PC-9 (cell line): Measurements from ENCODE around the gene NSD2. TPM values are rescaled to one million over a fixed set of nuclear protein-coding genes. Genes with fewer than 3 reads are reported as not detected.

Experiments used
- BruUV-seq: library from RNA; stranded (reverse); fragments of 400-500 nt; replicated peaks from 2 replicates; lab custom pipeline; 2021; lab: Mats Ljungman, UMichigan
- CTCF ChIA-PET: fragments of 300-600 bp; sonication (Branson Sonifier 250); formaldehyde crosslinking; loops from one replicate; lab custom pipeline; 2022; ENCODE audit warnings: antibody characterized with exemption; lab: Charles Lee
- POLR2A ChIA-PET: fragments of 300-600 bp; sonication (Branson Sonifier 250); formaldehyde crosslinking; loops from one replicate; lab custom pipeline; 2022; ENCODE audit warnings: antibody characterized with exemption; ENCODE audit not compliant: unreplicated experiment; lab: Charles Lee
- DNase-seq, 2 experiments: peaks; one replicate each; pipeline versions ENCODE4 v3.0.0 to v3.0.0-alpha.2; 2015 to 2022; ENCODE audit warnings: mixed read lengths in 1 of 2
- H2AFZ ChIP-seq: fragments of 200-600 bp; sonication (generic); 2 replicates; pipeline ENCODE4 v1.8.1; 2017; ENCODE audit warnings: antibody characterized with exemption
- H3F3A ChIP-seq: fragments of 200-600 bp; sonication (generic); 2 replicates; pipeline ENCODE4 v1.8.1; 2017; ENCODE audit warnings: antibody characterized with exemption, mild to moderate bottlenecking, low read depth; ENCODE audit not compliant: insufficient read depth
- H3K27ac ChIP-seq: fragments of 200-600 bp; sonication (generic); 2 replicates; pipeline ENCODE4 v1.6.1; 2016; ENCODE audit warnings: mixed run types
- H3K27me3 ChIP-seq: fragments of 200-600 bp; sonication (generic); 2 replicates; pipeline ENCODE4 v1.6.1; 2016; ENCODE audit warnings: low read depth, mixed run types; ENCODE audit not compliant: insufficient read depth
- H3K36me3 ChIP-seq: fragments of 200-600 bp; sonication (generic); 2 replicates; pipeline ENCODE4 v1.6.1; 2016; ENCODE audit warnings: low read depth, mixed run types
- H3K4me1 ChIP-seq: fragments of 200-600 bp; sonication (generic); replicated peaks from 2 replicates; pipeline ENCODE4 v1.6.1; 2016; ENCODE audit warnings: mixed run types; ENCODE audit not compliant: insufficient read depth
- H3K4me2 ChIP-seq: fragments of 200-600 bp; sonication (generic); 2 replicates; pipeline ENCODE4 v1.6.1; 2017; ENCODE audit warnings: mixed run types
- H3K4me3 ChIP-seq: fragments of 200-600 bp; sonication (generic); 2 replicates; pipeline ENCODE4 v1.6.1; 2016; ENCODE audit warnings: mixed run types
- H3K79me2 ChIP-seq: fragments of 200-600 bp; sonication (generic); 2 replicates; pipeline ENCODE4 v1.6.1; 2017; ENCODE audit warnings: low read depth, mixed run types
- H3K9me2 ChIP-seq: fragments of 200-600 bp; sonication (generic); 2 replicates; pipeline ENCODE4 v1.8.1; 2017; ENCODE audit warnings: mild to moderate bottlenecking; ENCODE audit not compliant: insufficient read depth
- H3K9me3 ChIP-seq: fragments of 200-600 bp; sonication (generic); 2 replicates; pipeline ENCODE4 v1.8.1; 2016; ENCODE audit warnings: low read depth; ENCODE audit not compliant: insufficient read depth
- H4K20me1 ChIP-seq: fragments of 200-600 bp; sonication (generic); 2 replicates; pipeline ENCODE4 v1.8.1; 2017; ENCODE audit not compliant: insufficient read depth
- CTCF ChIP-seq: fragments of 200-600 bp; sonication (generic); conservative IDR thresholded peaks from 2 replicates; pipeline ENCODE4 v1.6.1; 2017; ENCODE audit warnings: mixed run types, antibody characterized with exemption, mild to moderate bottlenecking, moderate library complexity
- EZH2 ChIP-seq: fragments of 200-600 bp; sonication (generic); IDR thresholded peaks from 2 replicates; pipeline ENCODE4 v1.8.0; 2017; ENCODE audit warnings: antibody characterized with exemption, low read depth
- intact Hi-C: fragments of 100-400 bp; cut with micrococcal nuclease; formaldehyde crosslinking; loops from one replicate; pipeline ENCODE4 v1.10.0; 2022; ENCODE audit not compliant: unreplicated experiment
- total RNA-seq: library from RNA; stranded (reverse); gene quantifications from 2 replicates; pipeline ENCODE4 v1.2.3, GENCODE V29; 2021

The NSD2 gene
- total RNA-seq, 1 experiment from 2014 or later, result 176 TPM

GRCh38 chr4:2008671-2008920, 137.4 kb downstream of the NSD2 start:
- Histone ChIP-seq H3K4me2 (peak overlapping the region; percentile 88), H3K4me3 (peak overlapping the region; percentile 100), H3K4me1 (peaks cover 17% of the 10 kb centered on the region), H3K9me2 (no peaks in the 10 kb centered on the region), H3F3A (peaks cover 20% of the 10 kb centered on the region; the same call in 1 of the 2 replicates), H3K36me3 (peaks cover 8% of the 10 kb centered on the region; the same call in 1 of the 2 replicates), H2AFZ (peak overlapping the region; percentile 91), H3K27ac (peak overlapping the region; percentile 97), H3K79me2 (peaks cover 52% of the 10 kb centered on the region), H3K9me3 (no peaks in the 10 kb centered on the region), H3K27me3 (no peaks in the 10 kb centered on the region), H4K20me1 (peaks cover 35% of the 10 kb centered on the region)
- DNase-seq, result no peak
- no TSS peak for BruUV-seq
- intact Hi-C loops, result no loop called here
- ChIA-PET CTCF (interaction anchor here (0.6 to 2.3 kb wide), 2 partner anchors 156 to 160 kb away, joined by 6 read pairs; no protein-coding TSS in a partner anchor), POLR2A (no interaction called here)
- TF ChIP-seq CTCF (no peak), EZH2 (no peak)

GRCh38 chr4:2008921-2009650, 137.9 kb downstream of the NSD2 start, which contains the start of gene NELFA:
NELFA (minus strand) TSS chr4:2008974; CDS start chr4:2008959, 15 bp downstream.
- H3F3A ChIP-seq, result peaks cover 20% of the 10 kb centered on the region; the same call in 1 of the 2 replicates
- no peaks in the 10 kb centered on the region for H3K9me3 ChIP-seq
- H3K27me3 ChIP-seq, result no peaks in the 10 kb centered on the region
- peaks cover 8% of the 10 kb centered on the region; the same call in 1 of the 2 replicates for H3K36me3 ChIP-seq
- peak within 1 kb of the TSS; percentile 91 for H2AFZ ChIP-seq
- peaks cover 47% of the 10 kb centered on the region for H3K79me2 ChIP-seq
- peaks cover 17% of the 10 kb centered on the region for H3K4me1 ChIP-seq
- no TSS peak for BruUV-seq
- intact Hi-C loops, result loop anchor here (1.0 kb wide), 1 partner anchor 177 kb away; no protein-coding TSS in a partner anchor
- peak within 1 kb of the TSS; percentile 97 for H3K27ac ChIP-seq
- ChIA-PET POLR2A (interaction anchor here (0.5 kb wide), 1 partner anchor 83 kb away, joined by 4 read pairs; no protein-coding TSS in a partner anchor), CTCF (interaction anchor here (0.6 to 2.3 kb wide), 2 partner anchors 155 to 160 kb away, joined by 6 read pairs; no protein-coding TSS in a partner anchor)
- DNase-seq, result peak; percentile 91 to 93
- peak within 1 kb of the TSS; percentile 88 for H3K4me2 ChIP-seq
- peaks cover 32% of the 10 kb centered on the region for H4K20me1 ChIP-seq
- H3K4me3 ChIP-seq, result peak within 1 kb of the TSS; percentile 100
- no peak for TF ChIP-seq EZH2
- peak; percentile 71 for TF ChIP-seq CTCF
- no peaks in the 10 kb centered on the region for H3K9me2 ChIP-seq

GRCh38 chr4:2009651-2010233, 138.5 kb downstream of the NSD2 start:
- ChIA-PET POLR2A (no interaction called here), CTCF (interaction anchor here (2.3 kb wide), 1 partner anchor 159 kb away, joined by 6 read pairs; no protein-coding TSS in a partner anchor)
- H3K36me3 ChIP-seq, result peaks cover 8% of the 10 kb centered on the region; the same call in 1 of the 2 replicates
- peaks cover 20% of the 10 kb centered on the region; the same call in 1 of the 2 replicates for H3F3A ChIP-seq
- peaks cover 17% of the 10 kb centered on the region for H3K4me1 ChIP-seq
- DNase-seq, result peak; percentile 68 to 78
- TF ChIP-seq EZH2 (no peak), CTCF (peak; percentile 38; the same call in 1 of the 2 replicates)
- no peaks in the 10 kb centered on the region for H3K9me2 ChIP-seq
- peaks cover 40% of the 10 kb centered on the region for H3K79me2 ChIP-seq
- no peaks in the 10 kb centered on the region for H3K27me3 ChIP-seq
- peak overlapping the region; percentile 91 for H2AFZ ChIP-seq
- intact Hi-C loops, result loop anchor here (1.0 kb wide), 1 partner anchor 177 kb away; no protein-coding TSS in a partner anchor
- no peaks in the 10 kb centered on the region for H3K9me3 ChIP-seq
- BruUV-seq, result TSS peak; percentile 71
- peak overlapping the region; percentile 100 for H3K4me3 ChIP-seq
- peak overlapping the region; percentile 97 for H3K27ac ChIP-seq
- peak overlapping the region; percentile 88 for H3K4me2 ChIP-seq
- peaks cover 26% of the 10 kb centered on the region for H4K20me1 ChIP-seq
